Hematopoietic multipotent progenitor cell treated with erythropoietin and hydrocortisone succinate and interleukin-3 and kit ligand, for 15 days (in vitro differentiated cells): ENCODE measurements around the gene RPL29.

ENCODE experiments used
- DNase-seq: peaks from one replicate; pipeline ENCODE4 v3.0.0-alpha.2; 2015; ENCODE audit warnings: low spot score

RPL29 gene

GRCh38 chr3:51945926-51946705 is 49.6 kb downstream of the RPL29 start:
- DNase-seq = no peak

- DNase-seq = no peak
Observed at GRCh38 chr3:51945031-51945840, 50.5 kb downstream of the RPL29 start.

GRCh38 chr3:51944451-51945021 is 51.2 kb downstream of the RPL29 start:
- DNase-seq = no peak
